ENCODE results near the gene PTPRN2. TPM values are rescaled to one million over a fixed set of nuclear protein-coding genes. Genes with fewer than 3 reads are reported as not detected.

The PTPRN2 gene
- polyA plus RNA-seq, 1 of the 3 experiments (the other 2 are of a cell fraction), result 4.0 TPM

GRCh38 chr7:158618745-158619140, 31.1 kb upstream of the PTPRN2 start:
- TF ChIP-seq EP300 (IDR thresholded peaks at IDR 0.05; ENCODE audit: borderline replicate concordance in 1 of 2, low read depth in 1 of 2, low read length in 1 of 2) (no peak), RFX5 (IDR thresholded peaks at IDR 0.05; ENCODE audit: low read length) (no peak), RCOR1 (IDR thresholded peaks at IDR 0.05; ENCODE audit: low read length) (no peak), SMC3 (IDR thresholded peaks at IDR 0.05; ENCODE audit: low read depth, low read length) (no peak), JUND (IDR thresholded peaks at IDR 0.05) (no peak), NFIC (IDR thresholded peaks at IDR 0.05; ENCODE audit: borderline replicate concordance) (no peak), FOXJ3 (CRISPR knock-in tag; IDR thresholded peaks at IDR 0.05) (no peak), EZH2phosphoT487 (IDR thresholded peaks at IDR 0.05; ENCODE audit: borderline replicate concordance, low read depth) (no peak), TAF1 (IDR thresholded peaks at IDR 0.05; ENCODE audit: borderline replicate concordance, low read depth, low read length) (no peak), MXI1 (IDR thresholded peaks at IDR 0.05; ENCODE audit: low read depth, low read length) (no peak)
- TF ChIP-seq, protein P1, sequence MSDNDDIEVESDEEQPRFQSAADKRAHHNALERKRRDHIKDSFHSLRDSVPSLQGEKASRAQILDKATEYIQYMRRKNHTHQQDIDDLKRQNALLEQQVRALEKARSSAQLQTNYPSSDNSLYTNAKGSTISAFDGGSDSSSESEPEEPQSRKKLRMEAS (IDR thresholded peaks at IDR 0.05; ENCODE audit: low read depth), result no peak
- Histone ChIP-seq H4K20me1 (ENCODE audit: insufficient read depth) (no peaks in the 10 kb centered on the region), H3K4me3 (ENCODE audit: low read depth in 2 of 2, low read length in 1 of 2) (no peak overlapping the region), H3K9me3 (no peaks in the 10 kb centered on the region), H2AFZ (ENCODE audit: low read depth) (no peak overlapping the region), H3K79me2 (ENCODE audit: insufficient read depth) (no peaks in the 10 kb centered on the region), H3K36me3 (replicated peaks in 1 of 2; ENCODE audit: control insufficient read depth in 1 of 2, insufficient read depth in 2 of 2, low read length in 1 of 2) (peaks cover 0 to 2% of the 10 kb centered on the region in 2 experiments), H3F3A (replicated peaks; ENCODE audit: insufficient read depth) (peaks cover 5% of the 10 kb centered on the region), H3K27ac (ENCODE audit: low read depth in 2 of 2, low read length in 1 of 2) (no peak overlapping the region), H3K9ac (no peak overlapping the region), H3K4me1 (ENCODE audit: control insufficient read depth in 1 of 2, insufficient read depth in 2 of 2, low read depth in 1 of 2, low read length in 1 of 2) (peaks cover 0 to 3% of the 10 kb centered on the region in 2 experiments; a peak in 1 of 4 replicates), H3K27me3 (ENCODE audit: insufficient read depth) (no peaks in the 10 kb centered on the region), H3K9me2 (no peaks in the 10 kb centered on the region), H3K4me2 (no peak overlapping the region)
- CTCF ChIA-PET, result no interaction called here
- WGBS (ENCODE audit: low lambda C conversion rate), result 94% methylated on average over 4 of the region's 4 CpGs
- POLR2A ChIA-PET, result no interaction called here
- no peak for DNase-seq

- no peaks in the 10 kb centered on the region for H3K27me3 ChIP-seq (ENCODE audit: insufficient read depth)
- H3K36me3 ChIP-seq (replicated peaks in 1 of 2; ENCODE audit: control insufficient read depth in 1 of 2, insufficient read depth in 2 of 2, low read length in 1 of 2), result peaks cover 2 to 5% of the 10 kb centered on the region in 2 experiments
- H2AFZ ChIP-seq (ENCODE audit: low read depth), result no peak overlapping the region
- ChIA-PET POLR2A (no interaction called here), CTCF (interaction anchor here (1.7 kb wide), 1 partner anchor 18 kb away, joined by 5 read pairs; no protein-coding TSS in a partner anchor)
- DNase-seq, result no peak
- H4K20me1 ChIP-seq (ENCODE audit: insufficient read depth), result no peaks in the 10 kb centered on the region
- no peaks in the 10 kb centered on the region for H3K9me2 ChIP-seq
- WGBS (ENCODE audit: low lambda C conversion rate), result 93% methylated on average over 3 of the region's 3 CpGs
- no peak for TF ChIP-seq MXI1 (IDR thresholded peaks at IDR 0.05; ENCODE audit: low read depth, low read length)
- TF ChIP-seq SIN3A (IDR thresholded peaks at IDR 0.05; ENCODE audit: borderline replicate concordance, low read depth, low read length), result no peak
- no peak for TF ChIP-seq RAD21 (IDR thresholded peaks at IDR 0.05; ENCODE audit: low read length)
- no peak overlapping the region for H3K27ac ChIP-seq (ENCODE audit: low read depth in 2 of 2, low read length in 1 of 2)
- H3F3A ChIP-seq (replicated peaks; ENCODE audit: insufficient read depth), result peaks cover 5% of the 10 kb centered on the region
- H3K4me3 ChIP-seq (ENCODE audit: low read depth in 2 of 2, low read length in 1 of 2), result no peak overlapping the region
- peaks cover 0 to 10% of the 10 kb centered on the region in 2 experiments; a peak in 2 of 4 replicates for H3K4me1 ChIP-seq (ENCODE audit: control insufficient read depth in 1 of 2, insufficient read depth in 2 of 2, low read depth in 1 of 2, low read length in 1 of 2)
- H3K9ac ChIP-seq, result no peak overlapping the region
- H3K9me3 ChIP-seq, result no peaks in the 10 kb centered on the region
- no peaks in the 10 kb centered on the region for H3K79me2 ChIP-seq (ENCODE audit: insufficient read depth)
- H3K4me2 ChIP-seq, result no peak overlapping the region
These were observed 30.1 kb upstream of the PTPRN2 start for GRCh38 chr7:158617737-158618128.

GRCh38 chr7:158616050-158616449, 28.4 kb upstream of the PTPRN2 start:
- WGBS (ENCODE audit: low lambda C conversion rate), result 93% methylated on average over 2 of the region's 2 CpGs
- TF ChIP-seq TAF1 (IDR thresholded peaks at IDR 0.05; ENCODE audit: borderline replicate concordance, low read depth, low read length) (no peak), FOXJ3 (CRISPR knock-in tag; IDR thresholded peaks at IDR 0.05) (no peak), FOSL2 (IDR thresholded peaks at IDR 0.05; ENCODE audit: borderline replicate concordance, low read depth) (no peak), NRF1 (IDR thresholded peaks at IDR 0.05; ENCODE audit: low read depth, low read length) (no peak), MEF2A (IDR thresholded peaks at IDR 0.05; ENCODE audit: borderline replicate concordance, low read depth) (no peak), GATA2 (CRISPR knock-in tag; IDR thresholded peaks at IDR 0.05) (no peak), TCF12 (IDR thresholded peaks at IDR 0.05) (no peak), SMC3 (IDR thresholded peaks at IDR 0.05; ENCODE audit: low read depth, low read length) (no peak), ELF1 (IDR thresholded peaks at IDR 0.05) (no peak), NFIC (IDR thresholded peaks at IDR 0.05; ENCODE audit: borderline replicate concordance) (no peak)
- TF ChIP-seq, protein P2, sequence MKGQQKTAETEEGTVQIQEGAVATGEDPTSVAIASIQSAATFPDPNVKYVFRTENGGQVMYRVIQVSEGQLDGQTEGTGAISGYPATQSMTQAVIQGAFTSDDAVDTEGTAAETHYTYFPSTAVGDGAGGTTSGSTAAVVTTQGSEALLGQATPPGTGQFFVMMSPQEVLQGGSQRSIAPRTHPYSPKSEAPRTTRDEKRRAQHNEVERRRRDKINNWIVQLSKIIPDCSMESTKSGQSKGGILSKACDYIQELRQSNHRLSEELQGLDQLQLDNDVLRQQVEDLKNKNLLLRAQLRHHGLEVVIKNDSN (IDR thresholded peaks at IDR 0.05; ENCODE audit: borderline replicate concordance, low read depth), result no peak
- TF ChIP-seq, protein P3, sequence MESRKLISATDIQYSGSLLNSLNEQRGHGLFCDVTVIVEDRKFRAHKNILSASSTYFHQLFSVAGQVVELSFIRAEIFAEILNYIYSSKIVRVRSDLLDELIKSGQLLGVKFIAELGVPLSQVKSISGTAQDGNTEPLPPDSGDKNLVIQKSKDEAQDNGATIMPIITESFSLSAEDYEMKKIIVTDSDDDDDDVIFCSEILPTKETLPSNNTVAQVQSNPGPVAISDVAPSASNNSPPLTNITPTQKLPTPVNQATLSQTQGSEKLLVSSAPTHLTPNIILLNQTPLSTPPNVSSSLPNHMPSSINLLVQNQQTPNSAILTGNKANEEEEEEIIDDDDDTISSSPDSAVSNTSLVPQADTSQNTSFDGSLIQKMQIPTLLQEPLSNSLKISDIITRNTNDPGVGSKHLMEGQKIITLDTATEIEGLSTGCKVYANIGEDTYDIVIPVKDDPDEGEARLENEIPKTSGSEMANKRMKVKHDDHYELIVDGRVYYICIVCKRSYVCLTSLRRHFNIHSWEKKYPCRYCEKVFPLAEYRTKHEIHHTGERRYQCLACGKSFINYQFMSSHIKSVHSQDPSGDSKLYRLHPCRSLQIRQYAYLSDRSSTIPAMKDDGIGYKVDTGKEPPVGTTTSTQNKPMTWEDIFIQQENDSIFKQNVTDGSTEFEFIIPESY (IDR thresholded peaks at IDR 0.05; ENCODE audit: borderline replicate concordance, low read depth), result no peak
- TF ChIP-seq, protein P1 (IDR thresholded peaks at IDR 0.05; ENCODE audit: low read depth), result no peak

More at GRCh38 chr7:158616050-158616449, 28.4 kb upstream of the PTPRN2 start:
- Histone ChIP-seq H3K27ac (ENCODE audit: low read depth in 2 of 2, low read length in 1 of 2) (no peak overlapping the region), H3F3A (replicated peaks; ENCODE audit: insufficient read depth) (peaks cover 5% of the 10 kb centered on the region), H3K4me2 (no peak overlapping the region), H3K9me3 (no peaks in the 10 kb centered on the region), H3K79me2 (ENCODE audit: insufficient read depth) (no peaks in the 10 kb centered on the region), H3K27me3 (ENCODE audit: insufficient read depth) (no peaks in the 10 kb centered on the region), H3K4me1 (ENCODE audit: control insufficient read depth in 1 of 2, insufficient read depth in 2 of 2, low read depth in 1 of 2, low read length in 1 of 2) (peaks cover 0 to 10% of the 10 kb centered on the region in 2 experiments; a peak in 2 of 4 replicates), H3K36me3 (replicated peaks in 1 of 2; ENCODE audit: control insufficient read depth in 1 of 2, insufficient read depth in 2 of 2, low read length in 1 of 2) (peaks cover 2 to 5% of the 10 kb centered on the region in 2 experiments), H4K20me1 (ENCODE audit: insufficient read depth) (no peaks in the 10 kb centered on the region), H2AFZ (ENCODE audit: low read depth) (no peak overlapping the region), H3K9me2 (no peaks in the 10 kb centered on the region), H3K4me3 (ENCODE audit: low read depth in 2 of 2, low read length in 1 of 2) (no peak overlapping the region), H3K9ac (no peak overlapping the region)
- DNase-seq, result no peak
- CTCF ChIA-PET, result interaction anchor here (1.1 to 1.5 kb wide), 2 partner anchors 9 to 36 kb away, joined by 3 read pairs; no protein-coding TSS in a partner anchor
- POLR2A ChIA-PET, result no interaction called here
